MV-4-11 (cell line): Measurements from ENCODE around the gene DNAJC16.
A peak's percentile ranks its signal among the peaks of the same experiment; 100 is the strongest.
"Not testable (repeated sequence)": the region's sequence is repeated elsewhere in the genome, so short reads cannot be mapped to it uniquely, and the experiment has no call there.

Source experiments
- DNase-seq: peaks from one replicate; lab custom pipeline; 2025; lab: John Stamatoyannopoulos, UW

DNAJC16 gene

GRCh38 chr1:15526490-15527339 lies at the start of gene DNAJC16:
Gene DNAJC16 (plus strand): TSS chr1:15526848. CDS start chr1:15529106, 2,258 bp downstream.
- DNase-seq: peak; percentile 100

GRCh38 chr1:15476927-15477326 lies 49.7 kb upstream of the DNAJC16 start:
- DNase-seq: no peak

GRCh38 chr1:15477646-15478212 lies 48.9 kb upstream of the DNAJC16 start:
- no peak for DNase-seq

GRCh38 chr1:15479654-15480347 lies 46.8 kb upstream of the DNAJC16 start:
- DNase-seq: no peak

GRCh38 chr1:15482455-15482854 lies 44.2 kb upstream of the DNAJC16 start:
- DNase-seq: not testable (repeated sequence)

- not testable (repeated sequence) for DNase-seq
These were observed 43.6 kb upstream of the DNAJC16 start for GRCh38 chr1:15482983-15483543.

- no peak for DNase-seq
These were observed 42.7 kb upstream of the DNAJC16 start for GRCh38 chr1:15483971-15484370.

- not testable (repeated sequence) for DNase-seq
These were observed 42.2 kb upstream of the DNAJC16 start for GRCh38 chr1:15484443-15484842.

GRCh38 chr1:15485636-15486035 lies 41.0 kb upstream of the DNAJC16 start:
- DNase-seq: no peak

- DNase-seq: not testable (repeated sequence)
These were observed 39.6 kb upstream of the DNAJC16 start for GRCh38 chr1:15486844-15487610.

- no peak for DNase-seq
These were observed 38.3 kb upstream of the DNAJC16 start for GRCh38 chr1:15488371-15488770.

- no peak for DNase-seq
These were observed 37.5 kb upstream of the DNAJC16 start for GRCh38 chr1:15489052-15489736.

- DNase-seq: not testable (repeated sequence)
These were observed 35.6 kb upstream of the DNAJC16 start for GRCh38 chr1:15491010-15491409.

GRCh38 chr1:15492596-15492995 lies 34.1 kb upstream of the DNAJC16 start:
- no peak for DNase-seq

GRCh38 chr1:15493869-15494390 lies 32.7 kb upstream of the DNAJC16 start:
- no peak for DNase-seq

GRCh38 chr1:15500184-15501178 lies 26.2 kb upstream of the DNAJC16 start:
- DNase-seq: no peak

GRCh38 chr1:15501208-15502032 lies 25.2 kb upstream of the DNAJC16 start:
- DNase-seq: peak; percentile 44

GRCh38 chr1:15504436-15504835 lies 22.2 kb upstream of the DNAJC16 start:
- no peak for DNase-seq

GRCh38 chr1:15506831-15507230 lies 19.8 kb upstream of the DNAJC16 start:
- DNase-seq: no peak
